Ascending aorta (tissue), 2 donors: Measurements from ENCODE around the gene STK32C. TPM values are rescaled to one million over a fixed set of nuclear protein-coding genes. Genes with fewer than 3 reads are reported as not detected.

Experiments used
- DNase-seq, 2 donors: peaks; one replicate each; pipeline ENCODE4 v3.0.0-alpha.2; 2019; ENCODE audit warnings: low spot score in 2 of 2
- H3K27ac ChIP-seq, 2 donors: fragments of 200-600 bp; sonication (generic); one replicate each; pipeline ENCODE4 v1.5.1; 2016 to 2017; ENCODE audit warnings: mild to moderate bottlenecking in 1 of 2
- H3K27me3 ChIP-seq: fragments of 200-600 bp; sonication (generic); one replicate; pipeline ENCODE4 v1.5.1; 2017
- H3K36me3 ChIP-seq, 2 donors: fragments of 200-600 bp; sonication (generic); one replicate each; pipeline ENCODE4 v1.5.1; 2016
- H3K4me1 ChIP-seq, 2 donors: fragments of 200-600 bp; sonication (generic); one replicate each; pipeline ENCODE4 v1.5.1; 2016 to 2017; ENCODE audit warnings: mild to moderate bottlenecking in 1 of 2
- H3K4me3 ChIP-seq, 2 donors: fragments of 200-600 bp; sonication (generic); one replicate each; pipeline ENCODE4 v1.5.1; 2016 to 2017; ENCODE audit warnings: mild to moderate bottlenecking in 1 of 2
- H3K9me3 ChIP-seq, 2 donors: fragments of 200-600 bp; sonication (generic); one replicate each; pipeline ENCODE4 v1.5.1; 2016
- intact Hi-C: fragments of 100-400 bp; cut with DNase I; formaldehyde crosslinking; loops from one replicate; pipeline ENCODE4 v1.15.1; 2023
- total RNA-seq: library from RNA; depleted of rRNA; stranded (reverse); fragments of >200 nt; gene quantifications from one replicate; pipeline ENCODE4 v1.1.0, GENCODE V29; 2016
- TF ChIP-seq, protein P1 (sequence below), 3 experiments: fragments of 200-600 bp in 2 of 3; fragments of 450-650 bp in 1 of 3; sonication (generic) in 2 of 3; IDR thresholded peaks; one replicate each; pipeline ENCODE4 v1.5.1; 2016 to 2019; ENCODE audit warnings: antibody characterized with exemption in 3 of 3, mild to moderate bottlenecking in 1 of 3, moderate library complexity in 1 of 3

Gene STK32C
- total RNA-seq, 1 donor from 2014 or later = 16.2 TPM

DNA sequence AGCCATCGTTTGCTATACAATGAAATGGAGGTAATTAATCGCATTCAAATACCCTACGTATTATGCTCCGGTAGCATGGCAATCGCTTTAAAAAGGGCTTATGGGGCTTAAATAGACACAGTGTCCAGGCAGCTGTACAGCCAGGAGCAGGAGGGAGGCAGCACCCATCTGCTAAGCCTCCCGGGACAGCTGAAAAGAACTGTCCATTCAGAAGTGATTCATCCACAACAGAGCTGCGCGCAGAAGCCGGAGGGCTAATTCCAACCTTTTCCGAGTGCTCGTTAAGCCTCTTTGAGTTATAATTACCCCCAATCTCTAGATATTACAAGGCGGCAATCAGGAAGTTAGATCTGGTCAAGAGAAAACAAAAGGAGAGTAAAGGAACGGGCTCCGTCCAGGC is 62.7 kb downstream of the STK32C start:
- Histone ChIP-seq H3K4me1 (no peaks in the 10 kb centered on the region), H3K27me3 (no peaks in the 10 kb centered on the region), H3K4me3 (no peak overlapping the region), H3K9me3 (no peaks in the 10 kb centered on the region), H3K27ac (no peak overlapping the region), H3K36me3 (no peaks in the 10 kb centered on the region)
- no peak for DNase-seq
- TF ChIP-seq, protein P1, sequence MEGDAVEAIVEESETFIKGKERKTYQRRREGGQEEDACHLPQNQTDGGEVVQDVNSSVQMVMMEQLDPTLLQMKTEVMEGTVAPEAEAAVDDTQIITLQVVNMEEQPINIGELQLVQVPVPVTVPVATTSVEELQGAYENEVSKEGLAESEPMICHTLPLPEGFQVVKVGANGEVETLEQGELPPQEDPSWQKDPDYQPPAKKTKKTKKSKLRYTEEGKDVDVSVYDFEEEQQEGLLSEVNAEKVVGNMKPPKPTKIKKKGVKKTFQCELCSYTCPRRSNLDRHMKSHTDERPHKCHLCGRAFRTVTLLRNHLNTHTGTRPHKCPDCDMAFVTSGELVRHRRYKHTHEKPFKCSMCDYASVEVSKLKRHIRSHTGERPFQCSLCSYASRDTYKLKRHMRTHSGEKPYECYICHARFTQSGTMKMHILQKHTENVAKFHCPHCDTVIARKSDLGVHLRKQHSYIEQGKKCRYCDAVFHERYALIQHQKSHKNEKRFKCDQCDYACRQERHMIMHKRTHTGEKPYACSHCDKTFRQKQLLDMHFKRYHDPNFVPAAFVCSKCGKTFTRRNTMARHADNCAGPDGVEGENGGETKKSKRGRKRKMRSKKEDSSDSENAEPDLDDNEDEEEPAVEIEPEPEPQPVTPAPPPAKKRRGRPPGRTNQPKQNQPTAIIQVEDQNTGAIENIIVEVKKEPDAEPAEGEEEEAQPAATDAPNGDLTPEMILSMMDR (IDR thresholded peaks at IDR 0.05) = no peak
- intact Hi-C loops = no loop called here

DNA sequence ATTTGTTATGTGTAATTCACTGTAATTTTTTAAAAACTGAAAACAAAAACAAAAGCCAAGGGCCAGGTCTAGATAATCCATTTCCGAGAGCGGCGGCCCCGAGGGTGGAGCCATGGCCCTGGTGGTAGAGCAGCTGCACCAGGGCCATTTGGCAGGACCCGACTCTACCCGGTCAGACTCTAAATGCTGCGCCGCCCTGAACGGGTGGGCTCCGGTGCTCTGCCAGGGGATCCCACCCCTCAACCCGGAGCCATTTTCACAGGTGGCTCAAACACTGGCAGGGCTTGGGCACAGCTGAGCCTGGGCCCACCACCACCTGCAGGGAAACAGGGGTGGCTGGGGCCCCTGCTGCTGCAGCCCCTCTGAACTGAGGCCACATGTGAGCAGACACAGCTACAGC is 64.1 kb downstream of the STK32C start:
- DNase-seq = no peak
- H3K27me3 ChIP-seq = no peaks in the 10 kb centered on the region
- no peaks in the 10 kb centered on the region for H3K9me3 ChIP-seq
- H3K4me3 ChIP-seq = no peak overlapping the region
- H3K27ac ChIP-seq = no peak overlapping the region
- H3K36me3 ChIP-seq = no peaks in the 10 kb centered on the region
- TF ChIP-seq, protein P1 (IDR thresholded peaks at IDR 0.05) = no peak
- intact Hi-C loops = no loop called here
- no peaks in the 10 kb centered on the region for H3K4me1 ChIP-seq

DNA sequence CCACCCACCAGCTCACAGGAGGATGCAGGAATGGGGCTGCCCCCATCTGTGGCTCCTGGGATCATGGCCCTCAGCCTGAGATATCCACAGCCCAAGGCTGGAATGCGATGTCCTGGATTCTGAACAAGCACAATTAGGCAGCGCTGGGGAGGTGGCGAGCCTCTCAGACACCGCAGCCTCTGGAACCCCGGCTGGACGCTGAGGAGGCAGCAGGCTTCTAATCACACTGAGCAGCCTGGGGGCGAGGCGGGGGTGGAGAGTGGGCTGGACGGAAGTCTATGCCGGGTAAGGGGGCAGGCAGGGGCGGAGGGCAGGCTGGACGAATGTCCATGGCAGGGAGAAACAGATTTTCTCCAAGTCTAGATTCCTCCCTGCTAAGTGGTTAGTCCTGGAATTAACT is 64.6 kb downstream of the STK32C start:
- Histone ChIP-seq H3K4me3 (no peak overlapping the region), H3K27ac (no peak overlapping the region), H3K36me3 (no peaks in the 10 kb centered on the region), H3K27me3 (no peaks in the 10 kb centered on the region), H3K9me3 (no peaks in the 10 kb centered on the region), H3K4me1 (no peaks in the 10 kb centered on the region)
- intact Hi-C loops = no loop called here
- TF ChIP-seq, protein P1 (IDR thresholded peaks at IDR 0.05) = no peak
- DNase-seq = no peak

DNA sequence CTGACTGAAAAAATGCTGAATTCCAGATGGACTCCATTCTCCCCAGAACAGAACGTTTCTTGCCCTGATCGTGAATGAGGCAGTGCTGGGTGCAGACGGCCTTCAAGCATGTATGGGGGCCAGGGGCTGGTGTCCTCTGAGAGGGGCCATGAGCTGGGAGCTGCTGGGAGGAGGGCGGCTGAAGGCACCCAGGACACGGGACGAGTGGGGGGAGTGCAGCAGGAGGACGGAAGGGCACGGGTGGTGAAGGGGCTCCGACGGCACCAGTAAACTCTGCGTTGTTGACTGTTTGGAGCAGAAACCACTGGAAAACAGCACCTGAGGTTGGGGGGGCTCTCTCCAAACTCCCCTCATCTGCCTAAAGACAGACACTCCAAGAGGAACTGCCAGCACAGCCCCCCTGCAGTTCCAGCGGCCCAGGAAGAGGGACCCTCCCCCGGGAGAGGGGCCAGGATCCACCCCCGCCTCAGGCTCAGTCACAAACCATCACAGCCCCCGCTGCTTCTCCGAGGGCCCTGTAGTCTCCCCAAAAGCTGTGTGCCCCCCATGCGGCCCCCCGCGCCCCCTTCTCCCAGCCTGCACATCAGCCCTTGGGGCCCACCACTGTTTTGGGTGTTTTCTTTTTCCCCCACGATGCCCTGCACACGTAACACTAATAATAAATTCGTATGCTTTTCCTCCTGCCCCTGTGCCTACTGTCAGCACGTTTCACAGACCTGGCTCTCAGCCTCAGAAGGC is 65.5 kb downstream of the STK32C start:
- Histone ChIP-seq H3K36me3 (no peaks in the 10 kb centered on the region), H3K4me1 (no peaks in the 10 kb centered on the region), H3K4me3 (no peak overlapping the region), H3K9me3 (no peaks in the 10 kb centered on the region), H3K27me3 (no peaks in the 10 kb centered on the region), H3K27ac (no peak overlapping the region)
- intact Hi-C loops = no loop called here
- TF ChIP-seq, protein P1 (IDR thresholded peaks at IDR 0.05) = no peak
- DNase-seq = no peak

DNA sequence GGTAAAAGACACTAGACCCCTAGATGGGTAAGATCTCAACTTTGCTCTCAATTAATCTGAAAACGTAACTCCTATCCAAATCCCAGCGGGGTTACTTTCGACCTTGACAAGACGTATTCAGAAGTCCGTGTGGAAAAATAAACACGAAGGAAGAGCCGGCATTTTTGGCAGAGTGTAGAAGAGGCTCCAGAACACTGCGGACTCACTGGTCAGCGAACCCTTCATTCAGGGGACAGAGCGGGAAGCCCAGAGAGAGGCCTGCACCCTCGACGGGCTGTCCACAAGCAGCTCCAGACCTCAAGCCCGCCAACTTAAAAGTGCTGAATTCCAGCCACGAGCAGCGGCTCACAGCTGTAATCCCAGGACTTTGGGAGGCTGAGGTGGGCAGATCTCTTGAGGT is 66.3 kb downstream of the STK32C start:
- Histone ChIP-seq H3K27me3 (no peaks in the 10 kb centered on the region), H3K36me3 (no peaks in the 10 kb centered on the region), H3K9me3 (no peaks in the 10 kb centered on the region), H3K4me1 (no peaks in the 10 kb centered on the region), H3K27ac (no peak overlapping the region), H3K4me3 (no peak overlapping the region)
- TF ChIP-seq, protein P1 (IDR thresholded peaks at IDR 0.05) = no peak
- DNase-seq = no peak
- intact Hi-C loops = no loop called here

DNA sequence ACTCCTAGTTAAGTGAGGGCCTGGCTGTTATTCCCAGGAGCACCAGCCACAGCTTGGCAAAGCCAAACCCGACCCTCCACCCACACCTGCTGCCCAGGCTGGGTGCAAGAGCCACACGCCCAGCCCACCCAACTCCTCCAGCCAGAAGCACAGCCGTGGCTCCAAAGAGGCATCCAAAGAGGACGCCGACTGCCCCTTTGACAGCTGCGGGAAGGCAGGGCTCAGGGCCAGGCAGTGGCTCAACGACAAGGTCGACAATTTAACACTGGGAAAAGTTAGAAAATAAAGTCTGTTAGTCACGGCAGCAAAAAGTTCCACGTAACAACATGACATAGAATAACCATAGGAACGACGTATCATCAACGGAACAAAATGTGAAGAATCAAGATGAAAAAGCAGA is 66.7 kb downstream of the STK32C start:
- Histone ChIP-seq H3K36me3 (no peaks in the 10 kb centered on the region), H3K4me1 (no peaks in the 10 kb centered on the region), H3K9me3 (no peaks in the 10 kb centered on the region), H3K27ac (no peak overlapping the region), H3K27me3 (no peaks in the 10 kb centered on the region), H3K4me3 (no peak overlapping the region)
- TF ChIP-seq, protein P1 (IDR thresholded peaks at IDR 0.05) = no peak
- intact Hi-C loops = no loop called here
- DNase-seq = no peak
